Measurements from ENCODE around the gene GLIPR1L2.

DNA sequence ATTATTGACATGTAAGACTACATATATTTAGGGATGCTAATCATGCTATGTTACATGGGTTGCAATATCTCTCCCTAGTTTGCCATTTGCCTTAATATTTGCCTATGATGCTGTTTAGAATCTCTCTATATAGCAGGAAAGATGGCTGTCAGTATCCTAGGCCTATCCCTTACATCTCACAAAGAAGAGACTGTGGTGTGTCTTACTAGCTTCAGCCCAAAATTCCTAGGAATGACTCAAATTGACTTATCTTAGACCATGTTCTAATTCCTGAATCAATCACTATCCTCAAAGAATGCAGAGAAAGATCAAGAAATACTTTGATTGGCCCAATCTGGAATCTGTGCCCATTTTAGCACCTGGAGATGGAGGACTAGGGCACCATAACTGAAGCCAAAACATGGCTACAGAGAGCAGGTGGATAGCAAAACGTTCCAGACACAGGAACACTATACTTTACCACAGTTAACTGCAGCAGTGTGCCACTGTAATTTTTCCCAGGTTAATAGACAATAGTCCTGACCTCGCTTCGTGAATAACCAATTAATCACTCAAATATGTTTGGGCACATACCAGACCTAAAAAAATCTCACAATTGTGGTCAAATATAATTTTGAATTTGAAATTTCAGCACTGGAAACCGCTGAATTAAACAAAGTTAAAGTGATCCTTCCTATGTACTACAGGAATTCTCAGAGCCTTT is 57.0 kb downstream of the GLIPR1L2 start:
- TF ChIP-seq, protein P1, sequence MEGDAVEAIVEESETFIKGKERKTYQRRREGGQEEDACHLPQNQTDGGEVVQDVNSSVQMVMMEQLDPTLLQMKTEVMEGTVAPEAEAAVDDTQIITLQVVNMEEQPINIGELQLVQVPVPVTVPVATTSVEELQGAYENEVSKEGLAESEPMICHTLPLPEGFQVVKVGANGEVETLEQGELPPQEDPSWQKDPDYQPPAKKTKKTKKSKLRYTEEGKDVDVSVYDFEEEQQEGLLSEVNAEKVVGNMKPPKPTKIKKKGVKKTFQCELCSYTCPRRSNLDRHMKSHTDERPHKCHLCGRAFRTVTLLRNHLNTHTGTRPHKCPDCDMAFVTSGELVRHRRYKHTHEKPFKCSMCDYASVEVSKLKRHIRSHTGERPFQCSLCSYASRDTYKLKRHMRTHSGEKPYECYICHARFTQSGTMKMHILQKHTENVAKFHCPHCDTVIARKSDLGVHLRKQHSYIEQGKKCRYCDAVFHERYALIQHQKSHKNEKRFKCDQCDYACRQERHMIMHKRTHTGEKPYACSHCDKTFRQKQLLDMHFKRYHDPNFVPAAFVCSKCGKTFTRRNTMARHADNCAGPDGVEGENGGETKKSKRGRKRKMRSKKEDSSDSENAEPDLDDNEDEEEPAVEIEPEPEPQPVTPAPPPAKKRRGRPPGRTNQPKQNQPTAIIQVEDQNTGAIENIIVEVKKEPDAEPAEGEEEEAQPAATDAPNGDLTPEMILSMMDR (IDR thresholded peaks at IDR 0.05), result no peak
- TF ChIP-seq EP300 (IDR thresholded peaks at IDR 0.05) (no peak), POLR2A (IDR thresholded peaks at IDR 0.05) (no peak), POLR2AphosphoS5 (IDR thresholded peaks at IDR 0.05) (no peak)
